Measurements from ENCODE around the gene SOAT2.

The SOAT2 gene

GRCh38 chr12:53133722-53134121, 30.4 kb downstream of the SOAT2 start:
- no peak for DNase-seq (ENCODE audit: extremely low read depth, low read depth)

DNA sequence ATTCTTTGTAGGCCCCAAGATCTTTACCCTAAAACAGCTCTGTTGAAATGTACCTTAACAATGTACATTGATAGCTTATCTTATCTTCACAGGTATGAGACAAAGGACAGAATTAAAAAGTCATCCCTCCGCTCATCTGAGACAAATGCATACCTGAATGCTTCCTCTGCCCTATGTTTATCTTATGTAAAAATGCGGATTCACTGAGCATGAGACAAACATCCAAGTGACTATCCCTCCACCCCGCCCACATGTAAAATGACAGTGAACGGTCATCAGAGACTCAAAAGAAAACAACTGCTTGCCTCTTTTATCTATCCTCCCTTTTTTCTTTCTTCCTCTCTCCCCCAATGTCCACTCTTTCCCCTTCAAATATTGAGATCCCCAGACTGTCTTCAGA, 40.1 kb downstream of the SOAT2 start:
- TF ChIP-seq CTCF (IDR thresholded peaks at IDR 0.05; ENCODE audit: low read depth, low read length, missing control alignments) = no peak
- DNase-seq (ENCODE audit: extremely low read depth, low read depth) = no peak
- no peak overlapping the region for H3K4me3 ChIP-seq (replicated peaks; ENCODE audit: low read depth, low read length)

More at GRCh38 chr12:53133722-53134121, 30.4 kb downstream of the SOAT2 start:
- no peak overlapping the region for H3K4me3 ChIP-seq (replicated peaks; ENCODE audit: low read depth, low read length)
- no peak for TF ChIP-seq CTCF (IDR thresholded peaks at IDR 0.05; ENCODE audit: low read depth, low read length, missing control alignments)

GRCh38 chr12:53145383-53146260, 42.3 kb downstream of the SOAT2 start:
- TF ChIP-seq CTCF (IDR thresholded peaks at IDR 0.05; ENCODE audit: low read depth, low read length, missing control alignments) = no peak
- H3K4me3 ChIP-seq (replicated peaks; ENCODE audit: low read depth, low read length) = no peak overlapping the region
- DNase-seq (ENCODE audit: extremely low read depth, low read depth) = no peak

- H3K4me3 ChIP-seq (replicated peaks; ENCODE audit: low read depth, low read length) = no peak overlapping the region
- no peak for TF ChIP-seq CTCF (IDR thresholded peaks at IDR 0.05; ENCODE audit: low read depth, low read length, missing control alignments)
- no peak for DNase-seq (ENCODE audit: extremely low read depth, low read depth)
Measured at GRCh38 chr12:53147181-53147580, 43.9 kb downstream of the SOAT2 start.

- no peak overlapping the region for H3K4me3 ChIP-seq (replicated peaks; ENCODE audit: low read depth, low read length)
- no peak for TF ChIP-seq CTCF (IDR thresholded peaks at IDR 0.05; ENCODE audit: low read depth, low read length, missing control alignments)
- DNase-seq (ENCODE audit: extremely low read depth, low read depth) = no peak
Measured at GRCh38 chr12:53147653-53148052, 44.4 kb downstream of the SOAT2 start.

GRCh38 chr12:53151039-53151438, 47.8 kb downstream of the SOAT2 start:
- no peak for TF ChIP-seq CTCF (IDR thresholded peaks at IDR 0.05; ENCODE audit: low read depth, low read length, missing control alignments)

More at GRCh38 chr12:53151039-53151438, 47.8 kb downstream of the SOAT2 start:
- DNase-seq (ENCODE audit: extremely low read depth, low read depth) = no peak
- no peak overlapping the region for H3K4me3 ChIP-seq (replicated peaks; ENCODE audit: low read depth, low read length)

Data from HFF-Myc (cell line).